ENCODE data around the gene ADCK2.

The ADCK2 gene

DNA sequence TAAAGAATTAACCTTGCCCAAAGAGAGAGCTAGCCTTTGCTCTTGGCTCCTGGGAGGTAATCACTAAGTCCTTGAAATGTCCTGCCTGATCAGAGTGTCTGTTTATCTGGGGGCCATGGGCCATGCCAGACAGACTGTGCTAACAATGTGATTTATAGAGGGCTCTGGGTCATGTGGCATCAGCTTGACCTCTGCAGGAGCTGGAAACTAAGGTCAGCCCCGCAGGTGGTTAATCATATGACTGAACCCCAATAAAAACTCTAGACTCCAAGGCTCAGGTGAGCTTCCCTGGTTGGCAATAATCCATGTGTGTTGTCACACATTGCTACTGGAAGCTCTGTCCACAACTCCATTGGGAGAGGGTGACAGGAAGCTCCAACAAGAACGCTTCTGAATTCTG is 71.3 kb downstream of the ADCK2 start:
- no peaks in the 10 kb centered on the region for H3K4me1 Mint-ChIP-seq
- H3K27ac Mint-ChIP-seq = no peak overlapping the region
- peaks cover 47% of the 10 kb centered on the region for H3K36me3 Mint-ChIP-seq (ENCODE audit: low read depth)
- H3K27me3 Mint-ChIP-seq (ENCODE audit: low read depth) = no peaks in the 10 kb centered on the region
- TF ChIP-seq, protein P1, sequence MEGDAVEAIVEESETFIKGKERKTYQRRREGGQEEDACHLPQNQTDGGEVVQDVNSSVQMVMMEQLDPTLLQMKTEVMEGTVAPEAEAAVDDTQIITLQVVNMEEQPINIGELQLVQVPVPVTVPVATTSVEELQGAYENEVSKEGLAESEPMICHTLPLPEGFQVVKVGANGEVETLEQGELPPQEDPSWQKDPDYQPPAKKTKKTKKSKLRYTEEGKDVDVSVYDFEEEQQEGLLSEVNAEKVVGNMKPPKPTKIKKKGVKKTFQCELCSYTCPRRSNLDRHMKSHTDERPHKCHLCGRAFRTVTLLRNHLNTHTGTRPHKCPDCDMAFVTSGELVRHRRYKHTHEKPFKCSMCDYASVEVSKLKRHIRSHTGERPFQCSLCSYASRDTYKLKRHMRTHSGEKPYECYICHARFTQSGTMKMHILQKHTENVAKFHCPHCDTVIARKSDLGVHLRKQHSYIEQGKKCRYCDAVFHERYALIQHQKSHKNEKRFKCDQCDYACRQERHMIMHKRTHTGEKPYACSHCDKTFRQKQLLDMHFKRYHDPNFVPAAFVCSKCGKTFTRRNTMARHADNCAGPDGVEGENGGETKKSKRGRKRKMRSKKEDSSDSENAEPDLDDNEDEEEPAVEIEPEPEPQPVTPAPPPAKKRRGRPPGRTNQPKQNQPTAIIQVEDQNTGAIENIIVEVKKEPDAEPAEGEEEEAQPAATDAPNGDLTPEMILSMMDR (IDR thresholded peaks at IDR 0.05; ENCODE audit: unreplicated experiment in 3 of 3) = no peak
- H3K4me3 Mint-ChIP-seq = no peak overlapping the region
- no peaks in the 10 kb centered on the region for H3K9me3 Mint-ChIP-seq
